ENCODE results near the gene BUD13. TPM values are rescaled to one million over a fixed set of nuclear protein-coding genes. Genes with fewer than 3 reads are reported as not detected.
A peak's percentile ranks its signal among the peaks of the same experiment; 100 is the strongest.
"Not testable (repeated sequence)": the region's sequence is repeated elsewhere in the genome, so short reads cannot be mapped to it uniquely, and the experiment has no call there.

Gene BUD13
- total and polyA plus RNA-seq, 2 experiments from 2014 or later, result 6.3 to 8.2 TPM

- in situ Hi-C loops (cut with MboI), result no loop called here
- Histone ChIP-seq H3K9ac (no peak overlapping the region), H3K9me2 (ENCODE audit: insufficient read depth) (no peaks in the 10 kb centered on the region), H3K36me3 (ENCODE audit: low read depth) (no peaks in the 10 kb centered on the region), H3K9me3 (ENCODE audit: low read depth) (no peaks in the 10 kb centered on the region), H3K4me1 (ENCODE audit: insufficient read depth) (peaks cover 17% of the 10 kb centered on the region), H3K4me3 (no peak overlapping the region), H3F3A (ENCODE audit: insufficient read depth) (peaks cover 7% of the 10 kb centered on the region; the same call in 1 of the 2 replicates), H3K4me2 (ENCODE audit: unreplicated experiment) (no peak overlapping the region), H3K27me3 (replicated peaks; ENCODE audit: insufficient read depth) (no peaks in the 10 kb centered on the region), H2AFZ (no peak overlapping the region), H4K20me1 (ENCODE audit: insufficient read depth) (no peaks in the 10 kb centered on the region), H3K79me2 (ENCODE audit: insufficient read depth) (no peaks in the 10 kb centered on the region), H3K27ac (no peak overlapping the region)
- no peak for DNase-seq
- TF ChIP-seq EZH2 (IDR thresholded peaks at IDR 0.05; ENCODE audit: insufficient read depth, poor library complexity, severe bottlenecking), result no peak
- no peak for TF ChIP-seq EZH2phosphoT487 (IDR thresholded peaks at IDR 0.05; ENCODE audit: insufficient read depth, low read depth)
- 95 to 96% methylated on average over 3 of the region's 3 CpGs for WGBS, 2 experiments (ENCODE audit: low coverage in 1 of 2, low lambda C conversion rate in 2 of 2, missing lambda C conversion rate in 2 of 2)
Measured at GRCh38 chr11:116811194-116811593, 38.4 kb upstream of the BUD13 start.

- DNase-seq, result peak; percentile 87
- Histone ChIP-seq H4K20me1 (ENCODE audit: insufficient read depth) (no peaks in the 10 kb centered on the region), H3K27me3 (replicated peaks; ENCODE audit: insufficient read depth) (no peaks in the 10 kb centered on the region), H3K4me2 (ENCODE audit: unreplicated experiment) (peak overlapping the region; percentile 37), H3K4me1 (ENCODE audit: insufficient read depth) (peaks cover 17% of the 10 kb centered on the region), H3K27ac (peak overlapping the region; percentile 95), H3K36me3 (ENCODE audit: low read depth) (no peaks in the 10 kb centered on the region), H3K4me3 (no peak overlapping the region), H2AFZ (peak overlapping the region; percentile 21; the same call in 1 of the 2 replicates), H3K9ac (peak overlapping the region; percentile 73), H3K79me2 (ENCODE audit: insufficient read depth) (no peaks in the 10 kb centered on the region), H3K9me3 (ENCODE audit: low read depth) (no peaks in the 10 kb centered on the region), H3K9me2 (ENCODE audit: insufficient read depth) (no peaks in the 10 kb centered on the region), H3F3A (ENCODE audit: insufficient read depth) (peaks cover 7% of the 10 kb centered on the region; the same call in 1 of the 2 replicates)
- no peak for TF ChIP-seq EZH2phosphoT487 (IDR thresholded peaks at IDR 0.05; ENCODE audit: insufficient read depth, low read depth)
- in situ Hi-C loops (cut with MboI), result no loop called here
- WGBS, 2 experiments (ENCODE audit: low coverage in 1 of 2, low lambda C conversion rate in 2 of 2, missing lambda C conversion rate in 2 of 2), result 70 to 71% methylated on average over 14 of the region's 14 CpGs
Measured at GRCh38 chr11:116808262-116809175, 35.7 kb upstream of the BUD13 start.

GRCh38 chr11:116807601-116808261 lies 34.9 kb upstream of the BUD13 start:
- Histone ChIP-seq H3K27ac (no peak overlapping the region), H3K9me2 (ENCODE audit: insufficient read depth) (no peaks in the 10 kb centered on the region), H3K36me3 (ENCODE audit: low read depth) (no peaks in the 10 kb centered on the region), H4K20me1 (ENCODE audit: insufficient read depth) (no peaks in the 10 kb centered on the region), H3K79me2 (ENCODE audit: insufficient read depth) (no peaks in the 10 kb centered on the region), H3K27me3 (replicated peaks; ENCODE audit: insufficient read depth) (no peaks in the 10 kb centered on the region), H3K4me2 (ENCODE audit: unreplicated experiment) (no peak overlapping the region), H3K9me3 (ENCODE audit: low read depth) (no peaks in the 10 kb centered on the region), H3F3A (ENCODE audit: insufficient read depth) (peaks cover 7% of the 10 kb centered on the region; the same call in 1 of the 2 replicates), H3K9ac (no peak overlapping the region), H2AFZ (no peak overlapping the region), H3K4me1 (ENCODE audit: insufficient read depth) (peaks cover 17% of the 10 kb centered on the region), H3K4me3 (no peak overlapping the region)
- in situ Hi-C loops (cut with MboI), result no loop called here
- no peak for DNase-seq
- TF ChIP-seq EZH2 (IDR thresholded peaks at IDR 0.05; ENCODE audit: insufficient read depth, poor library complexity, severe bottlenecking) (no peak), EZH2phosphoT487 (IDR thresholded peaks at IDR 0.05; ENCODE audit: insufficient read depth, low read depth) (no peak)
- WGBS, 2 experiments (ENCODE audit: low coverage in 1 of 2, low lambda C conversion rate in 2 of 2, missing lambda C conversion rate in 2 of 2), result 92% methylated on average over 6 of the region's 6 CpGs

- Histone ChIP-seq H3K79me2 (ENCODE audit: insufficient read depth) (no peaks in the 10 kb centered on the region), H3K4me3 (no peak overlapping the region), H3K4me2 (ENCODE audit: unreplicated experiment) (no peak overlapping the region), H3K27ac (no peak overlapping the region), H3K4me1 (ENCODE audit: insufficient read depth) (peaks cover 6% of the 10 kb centered on the region), H2AFZ (no peak overlapping the region), H3K9me3 (ENCODE audit: low read depth) (no peaks in the 10 kb centered on the region), H3K27me3 (replicated peaks; ENCODE audit: insufficient read depth) (no peaks in the 10 kb centered on the region), H3K9me2 (ENCODE audit: insufficient read depth) (no peaks in the 10 kb centered on the region), H4K20me1 (ENCODE audit: insufficient read depth) (no peaks in the 10 kb centered on the region), H3K9ac (no peak overlapping the region), H3K36me3 (ENCODE audit: low read depth) (no peaks in the 10 kb centered on the region), H3F3A (ENCODE audit: insufficient read depth) (no peaks in the 10 kb centered on the region)
- in situ Hi-C loops (cut with MboI), result no loop called here
- TF ChIP-seq EZH2phosphoT487 (IDR thresholded peaks at IDR 0.05; ENCODE audit: insufficient read depth, low read depth) (no peak), EZH2 (IDR thresholded peaks at IDR 0.05; ENCODE audit: insufficient read depth, poor library complexity, severe bottlenecking) (no peak)
- DNase-seq, result no peak
- WGBS, 2 experiments (ENCODE audit: low coverage in 1 of 2, low lambda C conversion rate in 2 of 2, missing lambda C conversion rate in 2 of 2), result 33 to 34% methylated on average over 3 of the region's 3 CpGs
Measured at GRCh38 chr11:116804001-116804400, 31.2 kb upstream of the BUD13 start.

GRCh38 chr11:116801662-116802061 lies 28.9 kb upstream of the BUD13 start:
- in situ Hi-C loops (cut with MboI); H3K27ac ChIP-seq: not testable (repeated sequence)

More at GRCh38 chr11:116801662-116802061, 28.9 kb upstream of the BUD13 start:
- not testable (repeated sequence) for H3F3A ChIP-seq (ENCODE audit: insufficient read depth); DNase-seq; H3K9ac ChIP-seq; H3K9me2 ChIP-seq (ENCODE audit: insufficient read depth); H3K27me3 ChIP-seq (replicated peaks; ENCODE audit: insufficient read depth); H3K9me3 ChIP-seq (ENCODE audit: low read depth); H3K36me3 ChIP-seq (ENCODE audit: low read depth); H2AFZ ChIP-seq; H3K4me1 ChIP-seq (ENCODE audit: insufficient read depth); H3K4me2 ChIP-seq (ENCODE audit: unreplicated experiment); H3K4me3 ChIP-seq; H4K20me1 ChIP-seq (ENCODE audit: insufficient read depth); H3K79me2 ChIP-seq (ENCODE audit: insufficient read depth)
